GM18861 (cell line): ENCODE results near the gene TOR2A.
A peak's percentile ranks its signal among the peaks of the same experiment; 100 is the strongest.
"Not testable (repeated sequence)": the region's sequence is repeated elsewhere in the genome, so short reads cannot be mapped to it uniquely, and the experiment has no call there.

ENCODE experiments used
- ATAC-seq: cut with Tn5 transposase; IDR thresholded peaks from one replicate; pipeline ENCODE4 v1.9.1; 2021; ENCODE audit not compliant: unreplicated experiment

TOR2A gene

GRCh38 chr9:127734747-127735529, at the start of gene TOR2A:
TSS of gene TOR2A (minus strand) at chr9:127735294. CDS start at chr9:127735270, 24 bp downstream.
- peak; percentile 72 for ATAC-seq

- no peak for ATAC-seq
Observed at GRCh38 chr9:127783111-127784008, 48.3 kb upstream of the TOR2A start.

DNA sequence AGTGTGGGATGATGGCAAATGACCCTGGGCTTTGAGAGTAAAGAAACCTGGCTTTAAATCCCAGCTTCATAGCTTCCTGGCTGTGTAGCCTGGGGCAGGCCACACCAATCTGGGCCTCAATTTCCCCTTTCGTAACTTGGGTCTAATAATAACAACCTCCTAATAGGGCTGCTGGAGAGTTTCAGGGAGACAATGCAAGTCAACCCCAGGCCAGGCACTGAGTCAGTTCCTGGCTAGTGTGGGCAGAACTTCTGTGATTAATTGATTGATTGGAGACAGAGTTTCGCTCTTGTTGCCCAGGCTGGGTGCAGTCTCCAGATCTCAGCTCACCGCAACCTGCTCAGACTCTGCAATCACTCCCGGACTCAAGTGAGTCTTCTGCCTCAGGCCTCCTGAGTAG, 46.7 kb upstream of the TOR2A start:
- ATAC-seq: no peak

DNA sequence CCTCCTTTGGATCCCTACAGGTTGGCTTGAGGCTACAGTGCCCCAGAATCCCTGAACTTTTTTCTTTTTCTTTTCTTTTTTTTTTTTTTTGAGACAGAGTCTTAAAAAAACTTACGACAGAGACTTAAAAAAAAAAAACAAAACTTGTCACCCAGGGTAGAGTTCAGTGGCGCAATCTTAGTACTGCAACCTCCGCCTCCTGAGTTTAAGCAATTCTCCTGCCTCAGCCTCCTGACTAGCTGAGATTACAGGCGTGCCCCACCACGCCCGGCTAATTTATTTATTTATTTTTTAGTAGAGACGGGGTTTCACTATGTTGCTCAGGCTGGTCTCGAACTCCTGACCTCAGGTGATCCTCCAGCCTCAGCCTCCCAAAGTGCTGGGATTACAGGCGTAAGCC, 45.8 kb upstream of the TOR2A start:
- ATAC-seq: not testable (repeated sequence)

GRCh38 chr9:127780126-127780885, 45.2 kb upstream of the TOR2A start:
- ATAC-seq: no peak

DNA sequence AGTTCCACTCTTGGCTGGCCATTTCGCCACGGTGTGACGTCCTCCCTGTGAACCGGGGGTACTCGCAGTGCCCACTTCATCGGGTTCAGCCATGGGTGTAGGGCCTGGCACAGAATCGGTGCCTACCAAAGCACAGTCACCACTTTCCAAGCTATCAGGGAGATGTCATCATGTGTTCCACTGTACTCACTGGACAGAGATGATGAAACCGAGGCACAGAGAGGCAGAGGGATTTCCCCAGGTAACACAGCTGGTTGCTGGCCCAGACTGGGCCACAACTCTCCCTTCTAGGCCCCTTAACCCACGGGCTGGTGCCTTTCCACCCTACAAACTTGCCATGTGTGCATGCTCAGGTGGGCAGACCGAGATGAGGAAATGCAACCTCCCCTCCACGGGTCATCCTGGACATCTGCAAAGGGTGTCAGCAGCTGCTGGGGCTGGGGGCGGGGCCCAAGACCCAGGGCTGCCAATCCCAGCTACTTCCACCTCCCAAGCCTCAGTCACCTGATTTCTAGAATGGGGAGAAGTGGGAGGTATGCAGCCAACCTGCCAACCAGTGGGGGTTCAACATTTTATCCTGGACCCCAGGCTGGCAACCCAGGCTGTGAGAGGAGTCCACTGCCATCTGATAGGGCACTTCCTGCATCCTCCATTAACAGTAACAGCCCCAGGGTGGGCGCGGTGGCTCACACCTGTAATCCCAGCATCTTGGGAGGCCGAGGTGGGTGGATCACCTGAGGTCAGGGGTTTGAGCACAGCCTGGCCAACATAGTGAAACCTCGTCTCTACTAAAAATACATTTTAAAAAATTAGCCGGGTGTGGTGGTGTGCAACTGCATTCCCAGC, 44.3 kb upstream of the TOR2A start:
- peak; percentile 40 for ATAC-seq

GRCh38 chr9:127778280-127779135, 43.4 kb upstream of the TOR2A start, which contains the start of gene SH2D3C:
TSS of gene SH2D3C (minus strand) at chr9:127778666. CDS start at chr9:127778627, 39 bp downstream.
- peak; percentile 18 for ATAC-seq

GRCh38 chr9:127777368-127777980, 42.4 kb upstream of the TOR2A start:
- ATAC-seq: no peak

DNA sequence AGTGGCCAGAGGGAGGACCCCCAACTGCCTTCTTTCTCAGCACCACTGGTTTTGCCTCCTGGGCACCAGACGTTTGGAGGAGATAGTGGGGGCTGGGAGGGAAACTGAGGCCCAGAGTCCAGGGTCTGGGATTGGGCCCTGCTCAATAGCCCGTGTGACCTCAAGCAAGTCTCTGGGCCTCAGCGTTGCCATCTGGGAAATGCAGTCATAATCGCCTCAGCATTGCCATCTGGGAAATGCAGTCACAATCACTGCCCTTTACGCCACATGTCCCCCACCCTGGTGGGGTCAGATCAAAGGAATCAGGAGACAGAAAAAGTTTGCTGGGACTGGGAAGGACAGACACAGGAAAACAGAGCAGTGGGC, 41.8 kb upstream of the TOR2A start:
- ATAC-seq: no peak

DNA sequence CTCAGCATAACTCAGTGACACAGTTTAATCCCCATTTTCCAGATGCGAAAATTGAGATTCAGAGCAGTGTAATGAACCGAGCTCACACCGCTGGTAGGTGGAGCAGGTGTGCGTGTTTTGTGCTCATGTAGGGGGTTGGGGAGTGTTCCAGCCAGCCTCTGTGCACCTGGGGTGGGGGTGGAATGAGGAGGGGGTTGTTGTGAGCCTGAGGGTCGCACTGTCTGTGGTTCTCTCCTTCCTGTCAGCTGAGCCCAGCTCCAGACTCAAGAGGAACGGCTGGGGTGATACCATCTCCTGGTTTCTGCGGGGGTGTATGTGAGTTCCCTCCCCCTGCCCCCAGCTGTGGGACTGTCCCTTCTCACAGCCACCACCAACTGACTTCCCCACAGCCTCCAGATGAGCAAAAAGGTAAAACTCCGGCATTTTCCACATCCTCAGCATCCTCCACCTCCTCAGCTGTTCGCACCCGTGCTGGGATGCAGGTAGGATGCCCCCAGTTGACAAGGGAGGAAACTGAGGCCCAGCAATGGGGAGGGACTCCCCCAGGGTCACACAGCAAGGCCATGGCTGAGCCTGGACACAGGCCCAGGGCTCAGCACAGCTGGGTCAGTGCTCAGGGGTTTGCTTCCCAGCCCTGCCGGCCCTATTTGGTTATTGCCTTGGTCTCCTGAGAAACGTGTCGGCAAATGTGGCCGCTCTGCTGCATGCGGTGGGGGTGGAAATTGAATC, 41.3 kb upstream of the TOR2A start:
- ATAC-seq: no peak

GRCh38 chr9:127773981-127774380, 38.9 kb upstream of the TOR2A start:
- ATAC-seq: no peak

DNA sequence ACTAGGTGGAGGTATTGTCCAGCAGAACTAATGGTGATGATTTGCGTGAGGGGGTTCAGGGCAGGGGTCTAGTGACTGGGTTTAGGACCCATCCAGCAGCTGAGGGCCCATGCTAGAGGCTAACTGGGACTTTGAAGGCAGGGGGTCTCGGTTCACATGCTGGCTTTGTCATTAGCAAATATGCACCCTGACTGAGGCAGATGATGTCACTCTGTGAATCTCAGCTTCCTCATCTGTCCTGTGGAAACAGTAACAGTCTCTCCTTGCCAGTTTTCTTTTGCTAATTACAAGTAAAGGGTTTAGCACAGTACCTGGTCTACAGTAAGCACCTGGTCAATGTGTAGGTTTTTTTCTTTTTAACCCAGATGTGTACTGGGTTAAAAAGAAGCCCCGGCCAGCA, 38.2 kb upstream of the TOR2A start:
- ATAC-seq: no peak

DNA sequence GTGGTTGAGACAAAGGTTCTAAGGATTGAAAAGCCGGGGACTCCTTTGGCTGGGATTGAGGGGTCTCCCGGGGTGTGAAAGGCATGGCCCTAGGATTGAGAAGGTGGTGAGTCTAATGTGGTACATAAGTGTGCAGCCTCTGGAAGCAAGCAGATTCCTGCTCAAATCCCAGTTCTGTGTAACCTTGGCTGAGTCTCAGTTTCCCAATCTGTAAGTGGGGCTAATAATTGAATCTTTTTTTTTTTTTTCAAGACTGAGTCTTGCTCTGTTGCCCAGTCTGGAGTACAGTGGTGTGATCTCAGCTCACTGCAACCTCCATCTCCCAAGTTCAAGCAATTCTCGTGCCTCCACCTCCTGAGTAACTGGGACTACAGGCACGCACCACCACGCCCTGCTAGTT, 37.5 kb upstream of the TOR2A start:
- no peak for ATAC-seq

DNA sequence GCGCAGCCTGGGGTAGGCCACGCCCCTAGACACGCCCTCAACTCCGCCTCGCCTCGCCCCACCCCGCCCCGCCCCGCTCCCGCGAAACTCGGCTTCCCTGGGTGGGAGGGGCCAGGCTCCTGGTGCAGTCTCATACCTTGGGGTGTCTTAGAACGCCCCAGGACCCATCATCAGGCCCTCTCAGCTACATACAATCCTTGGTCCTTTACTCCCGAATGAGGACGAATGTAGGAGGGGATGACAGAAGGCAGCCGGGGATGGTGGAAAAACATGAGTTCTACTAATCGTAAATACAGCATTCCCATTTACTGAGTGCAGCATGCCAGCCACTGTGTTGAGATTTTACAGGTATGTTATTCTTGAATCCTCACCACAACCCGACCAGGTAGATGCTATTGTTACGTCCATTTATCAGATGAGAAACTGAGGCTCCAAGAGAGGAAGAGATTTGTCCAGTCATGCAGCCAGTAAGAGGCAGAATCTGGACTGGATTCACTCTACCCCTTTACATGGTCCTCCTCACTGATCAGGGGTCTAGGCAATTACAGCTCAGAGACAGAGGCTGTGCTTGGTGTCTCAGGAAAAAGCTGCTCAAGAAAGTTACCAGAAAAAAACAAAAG, 36.6 kb upstream of the TOR2A start:
- no peak for ATAC-seq

- peak; percentile 61 for ATAC-seq
Observed at GRCh38 chr9:127770905-127771569, 35.9 kb upstream of the TOR2A start.

- no peak for ATAC-seq
Observed at GRCh38 chr9:127770583-127770904, 35.5 kb upstream of the TOR2A start.

DNA sequence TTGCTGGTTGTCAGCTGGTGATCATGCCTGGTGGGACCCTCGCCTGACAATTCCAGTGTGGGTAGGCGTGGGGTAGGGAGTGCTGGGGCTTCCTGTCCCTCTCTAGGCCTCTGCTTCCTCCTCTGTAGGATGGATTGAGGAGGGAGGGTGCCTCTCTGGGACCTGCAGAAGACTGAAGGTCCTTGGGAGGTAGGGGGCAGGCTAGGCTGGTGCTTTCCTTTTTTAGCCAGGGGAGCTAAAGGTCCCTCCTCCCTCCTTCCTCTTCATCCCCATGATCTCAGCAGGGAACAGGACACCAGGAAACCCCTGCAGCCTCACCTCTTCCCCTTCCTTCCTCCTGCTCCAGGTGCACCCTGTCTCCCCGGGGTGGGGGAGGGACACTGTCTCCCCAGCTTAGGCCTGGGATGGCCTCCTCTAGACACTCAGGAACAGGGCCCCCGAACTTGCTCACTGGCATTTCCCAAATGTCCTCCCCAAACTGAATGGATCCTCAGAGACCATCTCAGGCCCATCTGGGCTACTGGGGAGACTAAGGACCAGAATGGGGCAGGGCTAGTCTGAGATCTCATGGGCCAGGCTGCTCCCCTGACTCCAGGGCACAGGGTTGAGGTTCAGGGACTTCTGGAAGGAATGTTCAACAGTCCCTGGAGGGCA, 35.0 kb upstream of the TOR2A start:
- no peak for ATAC-seq
